SU-DHL-6 (cell line): ENCODE measurements around the gene MDN1.

Experiments
- H2AFZ ChIP-seq: fragments of 200-600 bp; sonication (generic); 2 replicates; pipeline ENCODE4 v1.6.1; 2014; ENCODE audit warnings: low read depth, mild to moderate bottlenecking, moderate library complexity, mixed read lengths, antibody characterized with exemption, low read length; ENCODE audit not compliant: severe bottlenecking
- H3F3A ChIP-seq: fragments of 200-600 bp; shearing (Covaris generic); 2 replicates; pipeline ENCODE4 v1.6.0; 2016; ENCODE audit warnings: antibody characterized with exemption, mild to moderate bottlenecking; ENCODE audit not compliant: insufficient read depth
- H3K27ac ChIP-seq: fragments of 200-600 bp; sonication (generic); 2 replicates; pipeline ENCODE4 v1.5.1; 2016; ENCODE audit warnings: low read depth, mild to moderate bottlenecking, low read length, moderate library complexity, mixed read lengths
- H3K27me3 ChIP-seq: fragments of 200-600 bp; sonication (generic), shearing (Covaris generic); 2 replicates; pipeline ENCODE4 v1.6.0; 2014; ENCODE audit warnings: mild to moderate bottlenecking, low read length
- H3K36me3 ChIP-seq: fragments of 200-600 bp; sonication (generic); 2 replicates; pipeline ENCODE4 v1.6.1; 2014; ENCODE audit warnings: mild to moderate bottlenecking, low read length, mixed read lengths
- H3K4me2 ChIP-seq: fragments of 300-600, 200-600 bp; shearing (Covaris generic), sonication (generic); 2 replicates; pipeline ENCODE4 v1.6.0; 2014; ENCODE audit warnings: low read length, low read depth, mild to moderate bottlenecking; ENCODE audit not compliant: poor library complexity, severe bottlenecking
- H3K4me3 ChIP-seq: fragments of 200-600 bp; sonication (generic); 2 replicates; pipeline ENCODE4 v1.5.1; 2014; ENCODE audit warnings: antibody characterized with exemption, low read length, mild to moderate bottlenecking, mixed read lengths; ENCODE audit not compliant: insufficient read depth, poor library complexity, severe bottlenecking
- H3K79me2 ChIP-seq: fragments of 200-600 bp; sonication (generic); 2 replicates; pipeline ENCODE4 v1.6.1; 2014; ENCODE audit warnings: mild to moderate bottlenecking, low read length, moderate library complexity; ENCODE audit not compliant: insufficient read depth
- H3K9ac ChIP-seq: fragments of 200-600 bp; sonication (generic); 2 replicates; pipeline ENCODE4 v1.7.0; 2014; ENCODE audit warnings: mild to moderate bottlenecking, low read length
- H3K9me2 ChIP-seq: fragments of 200-600 bp; sonication (generic); replicated peaks from 2 replicates; pipeline ENCODE4 v1.6.1; 2014; ENCODE audit warnings: low read length; ENCODE audit not compliant: insufficient read depth
- H3K9me3 ChIP-seq: fragments of 200-600 bp; sonication (generic); 2 replicates; pipeline ENCODE4 v1.6.1; 2014; ENCODE audit warnings: low read length, mixed read lengths; ENCODE audit not compliant: insufficient read depth
- H4K20me1 ChIP-seq: fragments of 200-600 bp; sonication (generic); 2 replicates; pipeline ENCODE4 v1.6.1; 2014; ENCODE audit warnings: low read depth, mild to moderate bottlenecking, antibody characterized with exemption, low read length, moderate library complexity, mixed read lengths
- EZH2phosphoT487 ChIP-seq: fragments of 200-600 bp; sonication (generic), shearing (Covaris generic); conservative IDR thresholded peaks from 2 replicates; pipeline ENCODE4 v1.6.1; 2018; ENCODE audit warnings: mild to moderate bottlenecking, antibody characterized with exemption, low read length, moderate library complexity, mixed read lengths
- TF ChIP-seq, protein P1 (sequence below): fragments of 200-600 bp; sonication (generic); IDR thresholded peaks from one replicate; pipeline ENCODE4 v1.5.1; 2017; ENCODE audit warnings: antibody characterized with exemption, mild to moderate bottlenecking, low read length, moderate library complexity; ENCODE audit not compliant: insufficient read depth, poor library complexity, severe bottlenecking

MDN1 gene

GRCh38 chr6:89803271-89803670, 16.3 kb downstream of the MDN1 start:
- TF ChIP-seq EZH2phosphoT487: no peak
- TF ChIP-seq, protein P1, sequence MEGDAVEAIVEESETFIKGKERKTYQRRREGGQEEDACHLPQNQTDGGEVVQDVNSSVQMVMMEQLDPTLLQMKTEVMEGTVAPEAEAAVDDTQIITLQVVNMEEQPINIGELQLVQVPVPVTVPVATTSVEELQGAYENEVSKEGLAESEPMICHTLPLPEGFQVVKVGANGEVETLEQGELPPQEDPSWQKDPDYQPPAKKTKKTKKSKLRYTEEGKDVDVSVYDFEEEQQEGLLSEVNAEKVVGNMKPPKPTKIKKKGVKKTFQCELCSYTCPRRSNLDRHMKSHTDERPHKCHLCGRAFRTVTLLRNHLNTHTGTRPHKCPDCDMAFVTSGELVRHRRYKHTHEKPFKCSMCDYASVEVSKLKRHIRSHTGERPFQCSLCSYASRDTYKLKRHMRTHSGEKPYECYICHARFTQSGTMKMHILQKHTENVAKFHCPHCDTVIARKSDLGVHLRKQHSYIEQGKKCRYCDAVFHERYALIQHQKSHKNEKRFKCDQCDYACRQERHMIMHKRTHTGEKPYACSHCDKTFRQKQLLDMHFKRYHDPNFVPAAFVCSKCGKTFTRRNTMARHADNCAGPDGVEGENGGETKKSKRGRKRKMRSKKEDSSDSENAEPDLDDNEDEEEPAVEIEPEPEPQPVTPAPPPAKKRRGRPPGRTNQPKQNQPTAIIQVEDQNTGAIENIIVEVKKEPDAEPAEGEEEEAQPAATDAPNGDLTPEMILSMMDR: no peak
- Histone ChIP-seq H3K27ac (no peak overlapping the region), H3K79me2 (peaks cover 62% of the 10 kb centered on the region), H3K27me3 (no peaks in the 10 kb centered on the region), H3K36me3 (no peaks in the 10 kb centered on the region; the same call in 1 of the 2 replicates), H3K9me2 (no peaks in the 10 kb centered on the region), H4K20me1 (no peaks in the 10 kb centered on the region; the same call in 1 of the 2 replicates), H3K4me3 (no peak overlapping the region), H3F3A (no peaks in the 10 kb centered on the region; the same call in 1 of the 2 replicates), H3K4me2 (no peak overlapping the region), H3K9ac (no peak overlapping the region), H2AFZ (no peak overlapping the region), H3K9me3 (no peaks in the 10 kb centered on the region)

GRCh38 chr6:89799756-89800155, 19.8 kb downstream of the MDN1 start:
- Histone ChIP-seq H3K36me3 (peaks cover 2% of the 10 kb centered on the region; the same call in 1 of the 2 replicates), H3F3A (no peaks in the 10 kb centered on the region; the same call in 1 of the 2 replicates), H4K20me1 (no peaks in the 10 kb centered on the region; the same call in 1 of the 2 replicates), H3K4me3 (no peak overlapping the region), H3K9ac (no peak overlapping the region), H3K9me3 (no peaks in the 10 kb centered on the region), H3K27ac (no peak overlapping the region), H2AFZ (no peak overlapping the region), H3K79me2 (peaks cover 40% of the 10 kb centered on the region), H3K9me2 (no peaks in the 10 kb centered on the region), H3K4me2 (no peak overlapping the region), H3K27me3 (no peaks in the 10 kb centered on the region)
- TF ChIP-seq, protein P1: no peak
- TF ChIP-seq EZH2phosphoT487: no peak

GRCh38 chr6:89799096-89799495, 20.5 kb downstream of the MDN1 start:
- no peaks in the 10 kb centered on the region for H3K27me3 ChIP-seq
- no peak overlapping the region for H3K9ac ChIP-seq
- no peak overlapping the region for H3K4me2 ChIP-seq
- peaks cover 2% of the 10 kb centered on the region; the same call in 1 of the 2 replicates for H3F3A ChIP-seq
- TF ChIP-seq, protein P1: no peak
- no peak for TF ChIP-seq EZH2phosphoT487
- no peaks in the 10 kb centered on the region for H3K9me2 ChIP-seq
- H3K36me3 ChIP-seq: peaks cover 2% of the 10 kb centered on the region; the same call in 1 of the 2 replicates
- peaks cover 6% of the 10 kb centered on the region; the same call in 1 of the 2 replicates for H4K20me1 ChIP-seq
- no peak overlapping the region for H3K27ac ChIP-seq
- peaks cover 34% of the 10 kb centered on the region for H3K79me2 ChIP-seq
- no peak overlapping the region for H3K4me3 ChIP-seq
- no peaks in the 10 kb centered on the region for H3K9me3 ChIP-seq
- no peak overlapping the region for H2AFZ ChIP-seq
